Endothelial cell of umbilical vein (primary cell): Measurements from ENCODE around the gene RNF145. TPM values are rescaled to one million over a fixed set of nuclear protein-coding genes. Genes with fewer than 3 reads are reported as not detected.

Source experiments
- BruUV-seq: library from RNA; stranded (reverse); fragments of 400-500 nt; replicated peaks from 2 replicates; lab custom pipeline; 2021; lab: Mats Ljungman, UMichigan
- CTCF ChIA-PET: fragments of 300-600, 350-600 bp; sonication (Branson Sonifier 250); formaldehyde crosslinking; loops from one replicate; lab custom pipeline; 2021; ENCODE audit warnings: antibody characterized with exemption, inconsistent platforms; lab: Charles Lee
- POLR2A ChIA-PET: fragments of 300-600, 350-600 bp; sonication (Branson Sonifier 250); formaldehyde crosslinking; loops from one replicate; lab custom pipeline; 2021; ENCODE audit warnings: antibody characterized with exemption, inconsistent platforms; lab: Charles Lee
- DNase-seq: peaks from one replicate; pipeline ENCODE4 v3.0.0-alpha.2; 2011; ENCODE audit warnings: low read depth, low spot score
- FAIRE-seq: peaks from 2 replicates; lab custom pipeline; 2011; peaks lifted over from hg19 to GRCh38; lab: Jason Lieb, UNC
- H2AFZ ChIP-seq: 2 replicates; pipeline ENCODE4 v1.6.0; 2012; ENCODE audit warnings: low read depth, low read length, control low read depth, inconsistent platforms
- H3K27ac ChIP-seq: 2 replicates; pipeline ENCODE4 v1.5.1; 2011; ENCODE audit warnings: low read depth, mild to moderate bottlenecking, control low read depth, low read length, moderate library complexity; ENCODE audit not compliant: insufficient read depth
- H3K27me3 ChIP-seq, 2 experiments: 2 replicates each; pipeline versions ENCODE4 v1.6.0 to v1.6.1; 2011; ENCODE audit warnings: low read length in 2 of 2, mixed read lengths in 1 of 2; ENCODE audit not compliant: control insufficient read depth in 2 of 2, insufficient read depth in 2 of 2
- H3K36me3 ChIP-seq, 2 experiments: 2 replicates in 1 of 2; 3 replicates in 1 of 2; pipeline ENCODE4 v1.5.1; 2011; ENCODE audit warnings: low read length in 2 of 2, mild to moderate bottlenecking in 1 of 2, moderate library complexity in 1 of 2; ENCODE audit not compliant: control insufficient read depth in 2 of 2, insufficient read depth in 2 of 2; ENCODE audit errors: extremely low read depth in 1 of 2
- H3K4me1 ChIP-seq: 3 replicates; pipeline ENCODE4 v1.5.1; 2011; ENCODE audit warnings: mild to moderate bottlenecking, low read length; ENCODE audit not compliant: control insufficient read depth, insufficient read depth; ENCODE audit errors: extremely low read depth
- H3K4me2 ChIP-seq: 2 replicates; pipeline ENCODE4 v1.6.1; 2011; ENCODE audit warnings: low read length, control low read depth, mixed read lengths; ENCODE audit not compliant: insufficient read depth
- H3K4me3 ChIP-seq, 3 experiments: fragments of 200-600 bp in 1 of 3; sonication (generic), shearing (Covaris generic) in 1 of 3; replicated peaks in 1 of 3; 2 replicates each; pipeline ENCODE4 v1.5.1; 2011 to 2016; ENCODE audit warnings: control low read depth in 3 of 3, low read length in 3 of 3, mild to moderate bottlenecking in 2 of 3, inconsistent platforms in 1 of 3, low read depth in 1 of 3, moderate library complexity in 1 of 3; ENCODE audit not compliant: insufficient read depth in 1 of 3
- H3K79me2 ChIP-seq: 2 replicates; pipeline ENCODE4 v1.6.0; 2012; ENCODE audit warnings: low read length, inconsistent platforms; ENCODE audit not compliant: control insufficient read depth, insufficient read depth
- H3K9ac ChIP-seq: replicated peaks from 2 replicates; pipeline ENCODE3; 2011; ENCODE audit warnings: low read length, control low read depth; ENCODE audit not compliant: insufficient read depth; ENCODE audit errors: extremely low read depth
- H3K9me1 ChIP-seq: replicated peaks from 3 replicates; pipeline ENCODE4 v1.6.0; 2011; ENCODE audit warnings: mild to moderate bottlenecking, low read length; ENCODE audit not compliant: control insufficient read depth, insufficient read depth; ENCODE audit errors: extremely low read depth
- H3K9me3 ChIP-seq: replicated peaks from 2 replicates; pipeline ENCODE4 v1.5.1; 2012; ENCODE audit warnings: low read length, inconsistent platforms; ENCODE audit not compliant: control insufficient read depth, insufficient read depth
- H4K20me1 ChIP-seq: replicated peaks from 2 replicates; pipeline ENCODE3; 2011; ENCODE audit warnings: mild to moderate bottlenecking, low read length; ENCODE audit not compliant: control insufficient read depth, insufficient read depth; ENCODE audit errors: extremely low read depth
- CTCF ChIP-seq, 2 donors: IDR thresholded peaks; 1 replicate in 1 of 2; 2 replicates in 1 of 2; pipeline ENCODE4 v1.5.1; 2011; ENCODE audit warnings: low read length in 2 of 2, mild to moderate bottlenecking in 2 of 2, moderate library complexity in 2 of 2, control low read depth in 1 of 2, inconsistent platforms in 1 of 2, low read depth in 1 of 2; ENCODE audit not compliant: insufficient read depth in 1 of 2; ENCODE audit errors: extremely low read depth in 1 of 2
- EZH2 ChIP-seq: IDR thresholded peaks from 2 replicates; pipeline ENCODE4 v1.6.1; 2012; ENCODE audit warnings: borderline replicate concordance, low read depth, mild to moderate bottlenecking, moderate library complexity, low read length, inconsistent platforms; ENCODE audit not compliant: severe bottlenecking
- FOS ChIP-seq: IDR thresholded peaks from 2 replicates; pipeline ENCODE4 v1.6.1; 2011; ENCODE audit warnings: mild to moderate bottlenecking, low read length, moderate library complexity, borderline replicate concordance; ENCODE audit not compliant: insufficient read depth
- GATA2 ChIP-seq: IDR thresholded peaks from 2 replicates; pipeline ENCODE4 v1.7.0; 2011; ENCODE audit warnings: low read depth, mild to moderate bottlenecking, moderate library complexity, mixed read lengths, low read length; ENCODE audit not compliant: insufficient read length, insufficient read depth
- JUN ChIP-seq: IDR thresholded peaks from 2 replicates; pipeline ENCODE4 v1.6.1; 2011; ENCODE audit warnings: borderline replicate concordance, low read depth; ENCODE audit not compliant: insufficient read length, insufficient read depth
- MAX ChIP-seq: IDR thresholded peaks from 2 replicates; pipeline ENCODE4 v1.6.1; 2011; ENCODE audit not compliant: insufficient read depth, insufficient read length
- MYC ChIP-seq: IDR thresholded peaks from one replicate; pipeline ENCODE4 v1.6.1; 2011; ENCODE audit warnings: mild to moderate bottlenecking, low read depth, low read length
- POLR2A ChIP-seq: IDR thresholded peaks from 2 replicates; pipeline ENCODE4 v1.6.1; 2012; ENCODE audit warnings: low read depth, mild to moderate bottlenecking, control low read depth, low read length
- POLR2AphosphoS5 ChIP-seq: IDR thresholded peaks from 2 replicates; pipeline ENCODE4 v1.6.1; 2012; ENCODE audit warnings: low read depth, mild to moderate bottlenecking, control low read depth, low read length, moderate library complexity; ENCODE audit not compliant: insufficient read depth
- dilution Hi-C: fragments of 300-500 bp; cut with MboI; formaldehyde crosslinking; loops from one replicate; pipeline ENCODE4 v1.15.0; 2019; ENCODE audit warnings: low sequenced_read_pairs; ENCODE audit not compliant: extremely low pct_ligation_motif_present
- intact Hi-C: fragments of 100-400 bp; cut with micrococcal nuclease; formaldehyde crosslinking; loops from one replicate; pipeline ENCODE4 v1.10.0; 2022
- polyA plus RNA-seq, 4 experiments: library from polyadenylated mRNA; depleted of rRNA in 3 of 4; stranded (reverse) in 3 of 4; unstranded in 1 of 4; fragments of >200 nt; gene quantifications; 2 replicates each; pipeline versions ENCODE4 v1.2.1 to v1.2.3, GENCODE V29; 2011 to 2012; ENCODE audit warnings: missing spikeins in 1 of 4
- total RNA-seq: library from RNA; stranded (reverse); gene quantifications from 2 replicates; pipeline ENCODE4 v1.2.3, GENCODE V29; 2021

The RNF145 gene
- total and polyA plus RNA-seq, 2 donors (not counting 3 experiments of a cell fraction or from before 2014, with no cell fraction given) = 39.4 to 62.3 TPM

- intact Hi-C loops = no loop called here
- no peak overlapping the region for H3K4me3 ChIP-seq
- H3K9me3 ChIP-seq = no peaks in the 10 kb centered on the region
- no peak overlapping the region for H2AFZ ChIP-seq
- DNase-seq (no peak), FAIRE-seq (no peak)
- H3K27me3 ChIP-seq = no peaks in the 10 kb centered on the region
- dilution Hi-C loops = no loop called here
- no peaks in the 10 kb centered on the region for H4K20me1 ChIP-seq
- H3K4me1 ChIP-seq = no peaks in the 10 kb centered on the region
- H3K36me3 ChIP-seq = peaks cover 0 to 2% of the 10 kb centered on the region in 2 experiments
- H3K27ac ChIP-seq = no peak overlapping the region
- H3K9ac ChIP-seq = no peak overlapping the region
- ChIA-PET CTCF (interaction anchor here (3.7 kb wide), 1 partner anchor 9 kb away, joined by 15 read pairs; no protein-coding TSS in a partner anchor), POLR2A (no interaction called here)
- BruUV-seq = no TSS peak
- TF ChIP-seq MAX (no peak), GATA2 (no peak), MYC (no peak), POLR2A (no peak), POLR2AphosphoS5 (no peak)
- H3K4me2 ChIP-seq = no peak overlapping the region
- H3K9me1 ChIP-seq = no peaks in the 10 kb centered on the region
- H3K79me2 ChIP-seq = no peaks in the 10 kb centered on the region
Measured at GRCh38 chr5:159166416-159166815, 42.9 kb downstream of the RNF145 start.

GRCh38 chr5:159163701-159164046 lies 45.7 kb downstream of the RNF145 start:
- POLR2A ChIA-PET = no interaction called here
- BruUV-seq = no TSS peak
- no peaks in the 10 kb centered on the region for H3K9me1 ChIP-seq

More at GRCh38 chr5:159163701-159164046, 45.7 kb downstream of the RNF145 start:
- Histone ChIP-seq H3K4me1 (peaks cover 8% of the 10 kb centered on the region), H2AFZ (no peak overlapping the region), H3K27me3 (no peaks in the 10 kb centered on the region), H3K36me3 (peaks cover 3 to 9% of the 10 kb centered on the region in 2 experiments), H3K9me3 (no peaks in the 10 kb centered on the region), H3K9ac (no peak overlapping the region), H3K4me2 (no peak overlapping the region), H4K20me1 (no peaks in the 10 kb centered on the region), H3K27ac (no peak overlapping the region), H3K79me2 (no peaks in the 10 kb centered on the region), H3K4me3 (no peak overlapping the region)
- DNase-seq = no peak
- CTCF ChIA-PET = interaction anchor here (1.0 to 1.5 kb wide), 3 partner anchors 41 to 823 kb away, joined by 3 to 5 read pairs (median 5); no protein-coding TSS in a partner anchor
- no peak for FAIRE-seq
- TF ChIP-seq EZH2 (no peak), POLR2AphosphoS5 (no peak), MYC (no peak), CTCF (IDR thresholded peaks at IDR 0.05; ENCODE audit: extremely low read depth in 1 of 2, insufficient read depth in 1 of 2, low read depth in 1 of 2, low read length in 2 of 2) (no peak), JUN (no peak), MAX (no peak), FOS (no peak), GATA2 (no peak), POLR2A (no peak)
- intact Hi-C loops (no loop called here), dilution Hi-C loops (no loop called here)
